ENCODE results near the gene S100A9. TPM values are rescaled to one million over a fixed set of nuclear protein-coding genes. Genes with fewer than 3 reads are reported as not detected.

S100A9 gene
- total and polyA plus RNA-seq, 4 donors, result 110 to 485 (median 203) TPM

GRCh38 chr1:153356392-153357075 is 1.1 kb upstream of the S100A9 start:
- no peak for DNase-seq
- WGBS, 2 donors, result 87 to 90% methylated on average over 8 of the region's 8 CpGs
- Histone ChIP-seq H3K36me3 (ENCODE audit: control insufficient read depth in 1 of 2, insufficient read depth in 2 of 2, low read length in 1 of 2) (no peaks in the 10 kb centered on the region), H3K4me1 (ENCODE audit: control insufficient read depth in 1 of 2, insufficient read depth in 2 of 2, low read length in 2 of 2) (no peaks in the 10 kb centered on the region), H3K27me3 (ENCODE audit: control insufficient read depth in 1 of 2, insufficient read depth in 2 of 2, low read length in 1 of 2) (no peaks in the 10 kb centered on the region), H3K4me3 (ENCODE audit: low read length in 2 of 2) (no peak overlapping the region), H3K27ac (ENCODE audit: low read depth in 1 of 2, low read length in 2 of 2) (no peak overlapping the region), H3K9me3 (ENCODE audit: control insufficient read depth, low read length) (no peaks in the 10 kb centered on the region)
- intact Hi-C loops (cut with DNase I), result loop anchor here in 1 of 2 donors (10.0 kb wide), 2 partner anchors 108 to 628 kb away; partner anchors contain the start of genes RAB13 and S100A7
- ATAC-seq (ENCODE audit: low FRiP score), result no peak

GRCh38 chr1:153357076-153357852 is 390 bp upstream of the S100A9 start:
- 88 to 89% methylated on average over 10 of the region's 10 CpGs for WGBS, 2 donors
- no peaks in the 10 kb centered on the region for H3K9me3 ChIP-seq (ENCODE audit: control insufficient read depth, low read length)
- intact Hi-C loops (cut with DNase I), result loop anchor here in 1 of 2 donors (10.0 kb wide), 2 partner anchors 108 to 628 kb away; partner anchors contain the start of genes RAB13 and S100A7
- H3K36me3 ChIP-seq (ENCODE audit: control insufficient read depth in 1 of 2, insufficient read depth in 2 of 2, low read length in 1 of 2), result no peaks in the 10 kb centered on the region
- DNase-seq (peak in 1 of 2 donors; percentile 79), ATAC-seq (ENCODE audit: low FRiP score) (no peak)
- no peak overlapping the region for H3K27ac ChIP-seq (ENCODE audit: low read depth in 1 of 2, low read length in 2 of 2)
- H3K27me3 ChIP-seq (ENCODE audit: control insufficient read depth in 1 of 2, insufficient read depth in 2 of 2, low read length in 1 of 2), result no peaks in the 10 kb centered on the region
- no peak overlapping the region for H3K4me3 ChIP-seq (ENCODE audit: low read length in 2 of 2)
- H3K4me1 ChIP-seq (ENCODE audit: control insufficient read depth in 1 of 2, insufficient read depth in 2 of 2, low read length in 2 of 2), result no peaks in the 10 kb centered on the region

DNA sequence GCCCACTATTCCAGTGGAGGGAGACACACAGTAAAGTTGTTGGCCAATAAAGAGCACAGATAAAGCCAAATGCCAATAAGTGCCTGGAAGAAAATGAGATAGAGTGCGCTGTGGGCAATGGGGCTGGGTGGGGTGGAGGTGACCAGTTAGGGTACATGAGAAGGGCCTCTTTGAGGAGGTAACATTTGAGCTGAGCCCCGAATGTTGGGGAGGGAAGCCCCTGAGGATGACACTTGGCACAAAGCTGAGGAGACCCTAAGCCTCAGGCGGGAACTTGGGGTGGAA is 979 bp downstream of the S100A9 start:
- DNase-seq, result no peak
- no peak for ATAC-seq (ENCODE audit: low FRiP score)
- H3K27ac ChIP-seq (ENCODE audit: low read depth in 1 of 2, low read length in 2 of 2), result no peak overlapping the region
- intact Hi-C loops (cut with DNase I), result loop anchor here in 1 of 2 donors (10.0 kb wide), 2 partner anchors 106 to 626 kb away; partner anchors contain the start of genes RAB13 and S100A7
- H3K4me1 ChIP-seq (ENCODE audit: control insufficient read depth in 1 of 2, insufficient read depth in 2 of 2, low read length in 2 of 2), result no peaks in the 10 kb centered on the region
- no peaks in the 10 kb centered on the region for H3K36me3 ChIP-seq (ENCODE audit: control insufficient read depth in 1 of 2, insufficient read depth in 2 of 2, low read length in 1 of 2)
- 96% methylated on average over 3 of the region's 3 CpGs for WGBS, 2 donors
- no peaks in the 10 kb centered on the region for H3K27me3 ChIP-seq (ENCODE audit: control insufficient read depth in 1 of 2, insufficient read depth in 2 of 2, low read length in 1 of 2)
- no peaks in the 10 kb centered on the region for H3K9me3 ChIP-seq (ENCODE audit: control insufficient read depth, low read length)
- no peak overlapping the region for H3K4me3 ChIP-seq (ENCODE audit: low read length in 2 of 2)

GRCh38 chr1:153359241-153359640 is 1.6 kb downstream of the S100A9 start:
- ATAC-seq (ENCODE audit: low FRiP score), result no peak
- no peak overlapping the region for H3K27ac ChIP-seq (ENCODE audit: low read depth in 1 of 2, low read length in 2 of 2)
- intact Hi-C loops (cut with DNase I), result loop anchor here in 1 of 2 donors (10.0 kb wide), 2 partner anchors 106 to 626 kb away; partner anchors contain the start of genes RAB13 and S100A7
- H3K4me3 ChIP-seq (ENCODE audit: low read length in 2 of 2), result no peak overlapping the region
- no peak for DNase-seq
- no peaks in the 10 kb centered on the region for H3K36me3 ChIP-seq (ENCODE audit: control insufficient read depth in 1 of 2, insufficient read depth in 2 of 2, low read length in 1 of 2)
- 95 to 96% methylated on average over 6 of the region's 6 CpGs for WGBS, 2 donors
- no peaks in the 10 kb centered on the region for H3K9me3 ChIP-seq (ENCODE audit: control insufficient read depth, low read length)
- no peaks in the 10 kb centered on the region for H3K27me3 ChIP-seq (ENCODE audit: control insufficient read depth in 1 of 2, insufficient read depth in 2 of 2, low read length in 1 of 2)
- no peaks in the 10 kb centered on the region for H3K4me1 ChIP-seq (ENCODE audit: control insufficient read depth in 1 of 2, insufficient read depth in 2 of 2, low read length in 2 of 2)

DNA sequence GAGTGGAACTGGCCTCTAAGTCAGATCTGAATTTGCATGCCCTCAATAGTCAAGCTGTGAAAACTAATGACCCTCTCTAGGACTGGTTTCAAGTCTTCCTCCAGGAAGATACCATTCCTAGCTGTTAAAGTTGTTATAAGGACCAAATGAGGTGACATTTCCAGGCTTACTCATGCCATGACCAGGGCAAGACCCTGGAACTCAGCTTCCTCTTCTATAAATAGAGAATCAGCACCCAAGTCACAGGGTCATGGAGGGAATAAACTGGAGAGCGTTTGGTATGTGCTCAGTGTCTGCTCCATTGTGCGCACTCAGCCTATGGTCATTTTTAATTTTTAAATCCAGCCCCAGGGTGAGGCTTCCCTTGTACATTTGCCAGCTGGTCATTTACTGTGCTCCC is 2.5 kb downstream of the S100A9 start:
- no peaks in the 10 kb centered on the region for H3K4me1 ChIP-seq (ENCODE audit: control insufficient read depth in 1 of 2, insufficient read depth in 2 of 2, low read length in 2 of 2)
- intact Hi-C loops (cut with DNase I), result loop anchor here in 1 of 2 donors (10.0 kb wide), 1 partner anchor 645 kb away; no protein-coding TSS in a partner anchor
- H3K4me3 ChIP-seq (ENCODE audit: low read length in 2 of 2), result no peak overlapping the region
- no peaks in the 10 kb centered on the region for H3K36me3 ChIP-seq (ENCODE audit: control insufficient read depth in 1 of 2, insufficient read depth in 2 of 2, low read length in 1 of 2)
- ATAC-seq (ENCODE audit: low FRiP score) (no peak), DNase-seq (no peak)
- no peaks in the 10 kb centered on the region for H3K27me3 ChIP-seq (ENCODE audit: control insufficient read depth in 1 of 2, insufficient read depth in 2 of 2, low read length in 1 of 2)
- no peaks in the 10 kb centered on the region for H3K9me3 ChIP-seq (ENCODE audit: control insufficient read depth, low read length)
- WGBS, 2 donors, result 89 to 95% methylated on average over 2 of the region's 2 CpGs
- no peak overlapping the region for H3K27ac ChIP-seq (ENCODE audit: low read depth in 1 of 2, low read length in 2 of 2)

- Histone ChIP-seq H3K4me3 (ENCODE audit: low read length in 2 of 2) (no peak overlapping the region), H3K27ac (ENCODE audit: low read depth in 1 of 2, low read length in 2 of 2) (no peak overlapping the region), H3K27me3 (ENCODE audit: control insufficient read depth in 1 of 2, insufficient read depth in 2 of 2, low read length in 1 of 2) (no peaks in the 10 kb centered on the region), H3K36me3 (ENCODE audit: control insufficient read depth in 1 of 2, insufficient read depth in 2 of 2, low read length in 1 of 2) (no peaks in the 10 kb centered on the region), H3K9me3 (ENCODE audit: control insufficient read depth, low read length) (no peaks in the 10 kb centered on the region), H3K4me1 (ENCODE audit: control insufficient read depth in 1 of 2, insufficient read depth in 2 of 2, low read length in 2 of 2) (no peaks in the 10 kb centered on the region)
- DNase-seq, result no peak
- intact Hi-C loops (cut with DNase I), result loop anchor here in 1 of 2 donors (10.0 kb wide), 1 partner anchor 644 kb away; no protein-coding TSS in a partner anchor
- ATAC-seq (ENCODE audit: low FRiP score), result no peak
- 94 to 95% methylated on average over 11 of the region's 11 CpGs for WGBS, 2 donors
These were observed 3.2 kb downstream of the S100A9 start for GRCh38 chr1:153360592-153361479.

DNA sequence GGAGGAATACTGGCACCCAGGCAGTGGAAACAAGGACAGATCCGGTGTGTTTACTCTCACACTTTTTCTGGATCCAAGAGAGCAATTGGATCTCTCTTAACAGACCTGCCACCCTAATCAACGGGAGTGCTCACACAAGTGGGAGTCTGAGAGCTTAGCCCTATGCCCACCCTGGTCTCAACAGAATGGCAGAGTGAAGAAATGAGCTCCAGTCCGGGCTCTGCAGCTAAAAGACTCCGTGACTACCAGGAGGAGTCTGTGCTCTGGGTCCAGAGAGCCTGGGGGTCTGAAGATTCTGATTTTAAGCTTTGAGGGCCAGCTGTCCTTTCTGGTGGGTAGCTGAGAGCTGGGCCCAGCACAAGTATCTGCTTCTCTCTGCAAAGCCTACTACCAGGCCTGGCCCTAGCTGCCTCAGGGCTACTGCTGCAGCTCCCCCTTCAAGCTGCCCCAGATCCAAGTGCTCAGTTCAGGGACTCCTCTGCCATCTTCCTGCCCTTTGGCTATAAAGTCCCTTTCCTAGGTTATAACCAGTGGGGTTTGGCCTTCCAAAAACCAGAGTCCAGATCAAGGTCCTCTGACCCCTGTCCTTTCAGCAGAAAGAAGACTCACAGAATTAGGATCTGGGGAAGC is 3.9 kb downstream of the S100A9 start:
- Histone ChIP-seq H3K4me1 (ENCODE audit: control insufficient read depth in 1 of 2, insufficient read depth in 2 of 2, low read length in 2 of 2) (no peaks in the 10 kb centered on the region), H3K27ac (ENCODE audit: low read depth in 1 of 2, low read length in 2 of 2) (no peak overlapping the region), H3K27me3 (ENCODE audit: control insufficient read depth in 1 of 2, insufficient read depth in 2 of 2, low read length in 1 of 2) (no peaks in the 10 kb centered on the region), H3K9me3 (ENCODE audit: control insufficient read depth, low read length) (no peaks in the 10 kb centered on the region), H3K4me3 (ENCODE audit: low read length in 2 of 2) (no peak overlapping the region), H3K36me3 (ENCODE audit: control insufficient read depth in 1 of 2, insufficient read depth in 2 of 2, low read length in 1 of 2) (no peaks in the 10 kb centered on the region)
- ATAC-seq (ENCODE audit: low FRiP score), result no peak
- 85 to 88% methylated on average over 4 of the region's 4 CpGs for WGBS, 2 donors
- no peak for DNase-seq
- intact Hi-C loops (cut with DNase I), result loop anchor here in 1 of 2 donors (10.0 kb wide), 1 partner anchor 643 kb away; no protein-coding TSS in a partner anchor

Data from aorta (tissue), 5 donors.